Measurements from ENCODE around the gene DGLUCY. TPM values are rescaled to one million over a fixed set of nuclear protein-coding genes. Genes with fewer than 3 reads are reported as not detected.

The DGLUCY gene
- total and polyA plus RNA-seq, 2 of the 8 experiments (the other 6 are each of a cell fraction or from before 2014, with no cell fraction given), result 24.9 to 31.8 TPM

GRCh38 chr14:91241863-91242262, 128.0 kb downstream of the DGLUCY start:
- Histone ChIP-seq H4K91ac (replicated peaks; ENCODE audit: insufficient read length, low read length) (no peak overlapping the region), H4K8ac (ENCODE audit: extremely low read depth, insufficient read depth, low read length) (no peak overlapping the region), H3K36me3 (ENCODE audit: control insufficient read depth in 2 of 4, insufficient read depth in 4 of 4, low read length in 3 of 4) (no peaks in the 10 kb centered on the region), H3K4ac (replicated peaks; ENCODE audit: insufficient read length, low read depth, low read length) (no peak overlapping the region), H3K23me2 (ENCODE audit: low read depth, low read length) (peaks cover 2% of the 10 kb centered on the region; the same call in 1 of the 2 replicates), H2BK12ac (ENCODE audit: low read depth, low read length) (no peak overlapping the region), H3K27me3 (replicated peaks in 1 of 4; ENCODE audit: control insufficient read depth in 3 of 4, extremely low read depth in 1 of 4, insufficient read depth in 3 of 4, low read length in 3 of 4) (peaks cover 0 to 2% (median 0%) of the 10 kb centered on the region in 4 experiments; a peak in 1 of 7 replicates), H2BK120ac (replicated peaks; ENCODE audit: low read depth, low read length) (no peak overlapping the region), H3K4me3 (ENCODE audit: extremely low read depth in 1 of 4, insufficient read depth in 2 of 4, low read depth in 3 of 4, low read length in 4 of 4) (no peak overlapping the region), H2AFZ (ENCODE audit: low read length) (no peak overlapping the region), H2BK20ac (ENCODE audit: low read length) (no peak overlapping the region), H3K23ac (ENCODE audit: insufficient read length) (no peak overlapping the region), H4K20me1 (replicated peaks in 1 of 2; ENCODE audit: control insufficient read depth in 1 of 2, insufficient read depth in 2 of 2, low read length in 2 of 2) (no peaks in the 10 kb centered on the region), H3K79me1 (ENCODE audit: low read depth, low read length) (no peaks in the 10 kb centered on the region), H3K18ac (ENCODE audit: extremely low read depth, low read length) (no peak overlapping the region), H3K9me3 (ENCODE audit: insufficient read depth in 2 of 2, low read depth in 1 of 2, low read length in 1 of 2) (no peaks in the 10 kb centered on the region), H3K79me2 (ENCODE audit: control insufficient read depth in 1 of 2, insufficient read depth in 2 of 2, low read length in 2 of 2) (no peaks in the 10 kb centered on the region), H3K14ac (ENCODE audit: insufficient read length) (no peak overlapping the region), H3K56ac (replicated peaks; ENCODE audit: insufficient read length, low read depth, low read length) (no peak overlapping the region), H3K9ac (replicated peaks in 1 of 4; ENCODE audit: extremely low read depth in 1 of 4, low read depth in 3 of 4, low read length in 3 of 4) (no peak overlapping the region), H2AK5ac (ENCODE audit: low read depth, low read length) (no peak overlapping the region), H3K4me2 (ENCODE audit: insufficient read depth in 1 of 2, low read depth in 2 of 2, low read length in 2 of 2) (no peak overlapping the region), H4K5ac (ENCODE audit: insufficient read length, low read depth, low read length) (no peak overlapping the region), H3K27ac (ENCODE audit: low read depth, low read length) (no peak overlapping the region), H3K4me1 (replicated peaks in 1 of 4; ENCODE audit: control insufficient read depth in 3 of 4, insufficient read depth in 4 of 4, low read length in 3 of 4) (no peaks in the 10 kb centered on the region; a peak in 3 of 7 replicates), H2BK5ac (ENCODE audit: low read depth, low read length) (no peak overlapping the region), H2BK15ac (ENCODE audit: low read length) (no peak overlapping the region)
- 82% methylated on average over 7 of the region's 7 CpGs; no CpG with 5 or more reads in 1 of the 2 experiments for WGBS, 2 experiments (ENCODE audit: extremely low coverage in 1 of 2, insufficient coverage in 1 of 2, insufficient read length in 1 of 2, insufficient replicate concordance in 2 of 2, low coverage in 1 of 2, low lambda C conversion rate in 2 of 2, missing lambda C conversion rate in 1 of 2)
- POLR2A ChIA-PET (ENCODE audit: partially characterized antibody), result interaction anchor here (2.0 kb wide), 1 partner anchor 8 kb away, joined by 6 read pairs; no protein-coding TSS in a partner anchor
- FAIRE-seq (no peak), DNase-seq (ENCODE audit: low read depth in 1 of 2, low spot score in 2 of 2) (no peak)
- CTCF ChIA-PET (ENCODE audit: partially characterized antibody), result interaction anchor here (1.5 to 1.9 kb wide), 3 partner anchors 11 to 68 kb away, joined by 5 to 6 read pairs (median 6); no protein-coding TSS in a partner anchor
